HG03095 (cell line): Measurements from ENCODE around the gene ATP8B1.

Experiments
- ATAC-seq: cut with Tn5 transposase; IDR thresholded peaks from one replicate; pipeline ENCODE4 v1.9.1; 2021; ENCODE audit warnings: moderate library complexity; ENCODE audit not compliant: unreplicated experiment

The ATP8B1 gene

GRCh38 chr18:57819671-57820460 lies 16.8 kb upstream of the ATP8B1 start:
- ATAC-seq = peak; percentile 76

- no peak for ATAC-seq
Observed at GRCh38 chr18:57819119-57819518, 16.0 kb upstream of the ATP8B1 start.

- ATAC-seq = no peak
Observed at GRCh38 chr18:57816208-57816954, 13.3 kb upstream of the ATP8B1 start.

GRCh38 chr18:57814555-57814954 lies 11.4 kb upstream of the ATP8B1 start:
- no peak for ATAC-seq

DNA sequence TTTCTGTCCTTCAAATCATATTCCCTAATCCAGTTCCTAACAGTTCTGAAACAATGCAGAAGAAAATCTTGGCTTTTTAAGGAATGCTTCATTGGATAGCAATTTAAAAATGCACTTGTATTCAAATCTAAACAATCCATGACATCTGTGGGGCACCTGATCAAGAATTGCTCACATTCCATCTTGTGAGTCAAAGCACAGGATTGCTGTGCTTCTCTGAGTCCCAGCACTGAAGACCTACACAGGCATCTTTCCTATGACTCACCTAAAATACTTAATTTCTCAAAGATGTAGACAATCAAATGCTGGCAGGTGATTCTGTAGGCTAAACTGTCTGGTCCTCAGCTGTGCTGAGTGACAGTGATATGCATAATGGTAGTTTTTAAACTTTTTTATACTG lies 10.1 kb upstream of the ATP8B1 start:
- ATAC-seq = no peak

GRCh38 chr18:57812126-57812477 lies 9.0 kb upstream of the ATP8B1 start:
- no peak for ATAC-seq

- no peak for ATAC-seq
Observed at GRCh38 chr18:57811477-57812125, 8.5 kb upstream of the ATP8B1 start.

- ATAC-seq = no peak
Observed at GRCh38 chr18:57809190-57809589, 6.1 kb upstream of the ATP8B1 start.

- ATAC-seq = no peak
Observed at GRCh38 chr18:57807336-57808117, 4.4 kb upstream of the ATP8B1 start.

DNA sequence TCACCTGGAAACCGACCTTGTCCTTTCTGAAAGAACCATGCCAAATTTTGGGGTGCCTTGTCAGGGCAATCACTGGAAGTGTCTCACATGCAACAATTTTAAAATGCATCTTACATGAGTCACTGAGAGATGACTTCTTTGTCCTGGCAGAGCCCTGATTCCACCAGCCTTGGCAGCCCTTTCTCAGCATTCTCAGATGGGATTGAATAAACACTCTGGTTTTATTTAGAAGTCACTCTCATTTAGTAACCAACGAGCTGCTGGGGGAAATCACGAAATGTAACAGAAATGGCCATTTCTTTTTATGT lies 3.8 kb upstream of the ATP8B1 start:
- no peak for ATAC-seq

GRCh38 chr18:57806201-57806977 lies 3.3 kb upstream of the ATP8B1 start:
- no peak for ATAC-seq

GRCh38 chr18:57805117-57805516 lies 2.0 kb upstream of the ATP8B1 start:
- no peak for ATAC-seq

- ATAC-seq = no peak
Observed at GRCh38 chr18:57804557-57804956, 1.4 kb upstream of the ATP8B1 start.

- peak; percentile 43 for ATAC-seq
Observed at GRCh38 chr18:57802213-57803102, 657 bp downstream of the ATP8B1 start.

DNA sequence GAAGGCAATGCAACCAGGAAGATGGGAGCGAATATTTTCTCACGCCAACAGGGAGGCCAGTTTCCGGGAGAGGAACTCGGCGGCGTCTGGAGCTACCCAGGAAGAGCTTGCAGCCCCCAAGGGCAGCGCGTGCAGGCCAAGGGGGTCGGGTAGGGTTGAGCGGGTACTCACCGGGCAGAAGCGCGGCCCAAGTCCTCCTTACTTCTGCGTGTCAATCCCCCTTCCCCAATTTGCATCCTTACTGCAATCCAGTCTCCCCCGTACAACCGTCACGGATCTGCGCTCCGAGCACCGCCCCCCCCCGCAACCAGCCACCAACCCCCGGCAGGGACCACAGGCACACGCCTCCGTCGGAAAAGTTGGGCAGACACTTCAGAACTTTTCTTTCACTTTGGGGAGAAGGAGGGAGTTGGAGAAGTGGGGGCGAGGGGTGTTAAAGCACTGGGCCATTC lies 1.3 kb downstream of the ATP8B1 start:
- no peak for ATAC-seq

DNA sequence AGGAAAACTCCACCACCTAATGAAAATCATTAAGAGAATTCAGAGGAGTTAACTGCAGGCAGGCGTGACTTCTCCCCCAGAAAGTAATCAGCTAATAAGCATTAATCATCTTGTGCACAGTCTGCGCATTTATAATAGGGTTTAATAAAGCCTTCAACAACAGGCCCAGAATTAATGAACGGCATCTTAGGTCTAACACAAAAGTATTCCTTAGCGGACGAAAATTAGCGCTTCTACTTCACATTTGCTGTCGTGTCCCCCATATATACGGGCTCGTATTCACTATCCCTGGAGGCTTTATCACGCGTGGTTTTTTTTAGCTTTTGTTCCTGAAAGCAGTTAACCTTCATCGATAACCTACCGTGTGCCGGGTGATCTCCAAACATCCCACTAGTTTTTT lies 1.8 kb downstream of the ATP8B1 start:
- ATAC-seq = no peak

- ATAC-seq = no peak
Observed at GRCh38 chr18:57798713-57799373, 4.3 kb downstream of the ATP8B1 start.

GRCh38 chr18:57797209-57797651 lies 5.9 kb downstream of the ATP8B1 start:
- no peak for ATAC-seq
